Stimulated activated CD8-positive, alpha-beta memory T cell treated with anti-CD3 and anti-CD28 coated beads, Interleukin-15, amount 100 ng/mL, for 24 hours (primary cell): Measurements from ENCODE around the gene DDX60.
"Not testable (repeated sequence)": the region's sequence is repeated elsewhere in the genome, so short reads cannot be mapped to it uniquely, and the experiment has no call there.

ENCODE experiments used
- DNase-seq: peaks from one replicate; pipeline ENCODE4 v3.0.0-alpha.2; 2020; ENCODE audit warnings: low read depth

Gene DDX60

DNA sequence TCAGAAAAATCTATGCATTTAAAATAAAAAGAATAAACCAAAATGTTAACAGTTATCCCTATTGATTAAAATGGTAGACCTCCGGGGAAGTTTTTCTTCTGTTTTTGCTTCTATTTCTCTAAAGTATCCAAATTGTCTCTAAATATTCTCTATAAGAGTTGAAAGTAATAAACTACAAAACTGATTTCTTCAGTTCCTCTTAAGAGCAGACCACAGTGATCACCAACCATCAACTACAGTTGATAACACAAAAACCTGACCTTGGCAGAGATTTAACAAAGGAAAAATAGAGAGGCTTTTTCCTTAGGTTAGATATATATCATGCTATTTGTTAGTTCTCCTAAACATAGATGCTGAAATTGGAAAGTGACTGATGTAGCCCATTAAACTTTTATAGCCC, 27.3 kb downstream of the DDX60 start:
- DNase-seq = no peak

DNA sequence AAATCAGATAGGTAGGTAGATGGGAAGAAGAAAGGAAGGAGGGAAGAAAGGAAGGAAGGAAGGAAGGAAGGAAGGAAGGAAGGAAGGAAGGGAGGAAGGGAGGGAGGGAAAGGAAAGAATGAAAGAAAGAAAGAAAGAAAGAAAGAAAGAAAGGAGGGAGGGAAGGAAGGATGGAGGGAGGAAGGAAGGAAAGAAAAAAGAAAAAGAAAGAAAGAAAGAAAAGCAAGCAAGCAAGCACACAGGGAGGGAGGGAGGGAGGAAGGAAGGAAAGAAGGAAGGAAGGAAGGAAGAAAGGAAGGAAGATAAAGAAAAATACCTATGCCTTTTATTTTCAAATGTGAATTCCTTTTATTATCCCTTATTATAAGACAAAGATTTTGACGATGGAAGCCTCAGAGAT, 32.7 kb downstream of the DDX60 start:
- DNase-seq = not testable (repeated sequence)

DNA sequence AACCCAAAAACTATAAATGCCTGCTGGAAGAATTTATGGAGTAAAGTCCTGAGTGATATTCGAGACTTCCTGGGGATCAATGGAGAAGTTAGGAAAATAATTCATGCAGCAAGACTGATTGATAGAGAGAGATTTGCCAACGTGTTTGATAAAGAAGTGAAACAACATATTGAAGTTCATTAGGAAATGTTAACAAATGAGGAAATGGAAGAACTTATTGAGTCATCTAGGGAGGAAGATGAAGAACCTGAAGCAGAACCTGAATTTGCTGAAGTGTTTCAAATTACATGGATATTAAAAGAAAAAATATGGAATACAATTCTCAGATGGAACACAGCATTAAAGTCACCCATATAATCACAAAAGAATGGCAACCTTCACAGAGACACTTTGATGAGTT, 39.0 kb downstream of the DDX60 start:
- DNase-seq = no peak

DNA sequence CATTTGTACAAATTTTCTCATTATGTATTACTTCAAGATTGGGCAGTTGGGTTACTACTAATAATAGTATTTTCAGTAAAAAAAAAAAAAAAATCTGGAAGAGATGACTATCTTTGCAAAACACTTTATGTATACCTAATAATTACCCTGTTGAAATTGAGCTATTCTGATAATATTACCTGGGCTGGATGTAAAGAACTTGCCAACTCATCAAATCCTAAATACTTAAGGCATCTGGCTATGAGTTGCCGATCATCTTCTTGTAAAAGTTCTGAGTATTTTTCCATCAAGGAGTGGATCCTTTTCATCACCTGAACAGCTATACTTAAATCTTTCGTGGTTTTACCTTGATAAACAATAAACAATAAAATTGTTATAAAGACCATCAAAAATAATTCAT, 42.7 kb downstream of the DDX60 start:
- DNase-seq = no peak

DNA sequence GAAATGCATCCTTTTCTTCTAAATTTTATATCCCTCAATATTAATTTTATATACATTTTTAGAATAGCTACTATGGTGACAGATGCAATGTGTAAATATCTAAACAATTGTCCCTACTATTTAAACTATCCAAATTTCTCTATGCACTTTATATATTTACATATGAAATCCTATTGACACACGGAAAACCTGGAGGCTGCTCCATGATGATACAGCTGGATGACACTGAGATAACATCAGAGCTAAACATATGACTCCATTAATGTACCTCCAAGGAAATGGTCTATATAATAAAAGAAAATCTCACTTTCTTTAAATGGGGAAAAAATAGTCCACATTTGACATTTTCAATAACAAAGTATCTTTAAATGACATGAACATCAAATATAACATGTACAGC, 43.7 kb downstream of the DDX60 start:
- DNase-seq = no peak

DNA sequence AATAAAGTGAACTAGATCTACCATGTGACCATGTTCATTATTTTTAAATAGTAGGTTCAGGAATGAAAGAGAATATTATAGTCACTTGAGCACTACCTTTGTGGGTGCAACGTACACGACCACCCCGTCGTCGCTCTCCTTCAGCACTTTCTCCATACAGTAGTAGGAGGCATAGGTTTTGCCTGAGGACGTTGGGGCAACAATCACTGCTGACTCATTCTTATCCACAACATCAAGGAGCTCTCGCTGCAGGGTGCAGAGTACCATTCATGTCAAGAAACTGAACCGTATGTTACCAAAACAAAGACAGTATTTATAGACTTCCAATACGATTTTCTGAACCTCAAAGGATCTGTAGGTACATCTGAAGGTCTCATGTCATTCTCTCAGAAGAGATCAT, 44.7 kb downstream of the DDX60 start:
- DNase-seq = no peak

DNA sequence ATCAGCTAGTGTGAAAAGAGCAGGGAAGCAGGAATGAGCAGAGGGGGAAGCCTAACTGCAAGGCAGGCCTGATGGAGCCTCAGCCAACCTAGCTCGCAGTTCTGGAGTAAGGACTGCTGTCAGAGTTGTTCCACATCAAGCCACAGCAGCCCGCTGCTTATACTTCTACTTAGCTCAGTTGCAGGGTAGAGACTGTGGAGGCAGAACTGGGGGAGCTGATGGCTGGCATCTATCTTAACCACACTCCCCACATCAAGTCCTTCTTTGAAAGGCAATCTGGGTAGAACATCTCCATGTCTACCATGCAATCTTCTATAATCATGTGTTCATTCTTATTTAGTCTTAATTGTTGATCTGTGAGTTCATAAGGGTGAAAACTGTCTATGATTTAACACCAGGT, 46.1 kb downstream of the DDX60 start:
- no peak for DNase-seq

DNA sequence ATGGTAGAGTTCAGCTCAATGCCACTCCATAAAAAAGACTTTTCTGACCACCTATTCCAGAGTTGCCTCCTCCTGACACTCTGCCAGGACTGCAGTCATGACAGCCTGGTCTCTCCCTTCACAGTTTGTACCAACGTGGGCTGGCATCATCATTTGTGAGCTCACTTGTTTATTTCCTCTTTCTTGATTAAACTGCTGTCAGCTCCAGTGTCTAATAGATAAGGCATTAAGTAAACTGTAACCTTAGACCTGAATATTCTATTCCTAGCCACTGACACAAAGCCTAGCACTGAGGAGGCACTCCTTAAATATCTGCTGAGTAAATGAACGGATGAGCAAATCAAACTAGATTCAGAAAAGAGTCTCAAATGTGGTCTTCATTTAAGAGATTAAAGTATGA, 48.7 kb downstream of the DDX60 start:
- no peak for DNase-seq

DNA sequence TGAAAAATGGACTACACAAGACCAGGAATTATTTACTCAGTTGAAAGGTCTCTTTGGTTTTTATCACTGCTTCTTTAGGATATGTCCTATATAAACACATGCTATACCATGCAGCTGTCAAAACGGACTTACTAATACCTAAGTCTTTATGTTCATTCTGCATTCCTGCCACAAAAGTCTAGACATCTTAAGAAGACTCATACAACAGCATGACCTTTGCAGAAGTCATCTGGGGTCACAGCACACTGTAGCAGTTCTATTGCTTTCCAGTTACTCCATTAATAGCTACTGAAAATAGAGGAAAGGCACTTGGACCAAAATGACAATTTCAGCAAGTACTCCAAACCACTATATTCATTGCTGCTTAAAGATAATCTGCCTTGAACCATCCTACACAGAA, 53.2 kb downstream of the DDX60 start:
- no peak for DNase-seq

DNA sequence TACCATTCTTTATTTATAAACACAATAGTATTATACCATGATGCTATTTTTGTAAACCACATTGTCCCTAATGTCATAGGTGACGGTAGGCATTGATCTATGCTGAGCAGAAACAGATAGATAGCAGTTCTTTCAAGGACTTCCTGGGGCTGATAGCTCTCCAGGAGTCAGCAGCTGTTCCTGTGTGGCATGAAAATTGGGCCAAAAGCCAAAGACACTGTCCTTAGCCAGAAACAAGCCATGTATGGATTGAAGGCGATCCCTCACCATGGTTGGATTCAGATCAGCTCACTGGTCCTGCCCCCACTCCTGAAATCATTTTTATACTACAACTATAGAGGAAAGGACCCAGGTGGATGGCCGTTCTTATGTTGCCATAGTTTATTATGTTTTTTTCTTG, 53.6 kb downstream of the DDX60 start:
- no peak for DNase-seq

DNA sequence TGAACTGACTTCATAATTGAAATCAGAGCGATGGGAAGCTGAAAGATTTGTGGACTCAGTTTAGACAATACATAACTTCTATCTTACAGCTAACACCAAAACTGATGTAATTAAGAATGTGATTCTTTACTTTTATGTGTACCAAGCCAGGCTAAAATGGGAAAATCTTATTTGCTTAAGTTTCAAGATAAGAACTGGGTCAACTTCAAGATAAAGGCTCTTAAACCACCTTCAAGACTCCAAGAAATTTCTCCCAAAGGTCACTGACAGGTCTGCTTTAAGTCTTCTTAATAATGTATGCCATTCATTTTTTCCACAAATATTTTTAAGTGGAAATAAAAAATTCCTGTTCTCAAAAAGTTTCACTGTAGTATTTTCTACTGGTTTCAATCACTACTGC, 55.5 kb downstream of the DDX60 start:
- DNase-seq = no peak

DNA sequence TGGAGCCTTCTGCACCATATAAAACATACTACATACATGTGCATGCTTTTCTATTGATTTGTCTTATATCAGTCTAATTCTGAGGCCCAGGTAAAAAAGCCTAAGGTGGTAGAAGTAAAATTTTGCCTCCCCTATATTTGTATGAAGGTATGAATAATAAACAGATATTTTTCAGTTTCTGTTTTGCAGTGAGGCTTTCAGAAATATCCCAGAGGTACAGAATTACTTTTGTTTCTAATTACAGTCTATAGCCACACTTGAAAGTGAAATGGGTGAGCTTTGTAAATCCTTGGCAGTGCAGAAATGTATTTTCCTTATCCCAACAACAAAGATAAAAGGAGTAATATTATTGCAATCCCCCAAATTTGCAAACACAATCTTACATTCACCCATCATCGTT, 59.5 kb downstream of the DDX60 start:
- no peak for DNase-seq

DNA sequence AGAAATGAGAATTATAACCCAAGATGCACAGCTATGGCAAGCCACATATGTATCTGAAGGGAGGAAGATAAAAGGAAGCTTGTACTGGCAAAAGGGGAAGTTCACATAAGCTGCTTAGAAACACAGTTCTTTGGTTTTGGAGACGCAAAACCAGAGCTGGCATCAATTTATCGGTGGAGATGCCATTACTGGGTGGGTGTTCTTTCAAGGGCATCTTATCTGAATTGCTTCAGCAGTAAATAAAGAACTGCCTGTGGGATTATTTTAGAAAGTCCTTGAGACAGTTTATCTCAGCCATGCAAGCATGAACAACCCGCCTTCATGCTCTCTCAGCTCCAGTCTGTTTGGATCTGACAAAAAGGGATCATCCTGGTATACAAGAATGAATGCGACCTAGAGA, 60.8 kb downstream of the DDX60 start:
- no peak for DNase-seq

DNA sequence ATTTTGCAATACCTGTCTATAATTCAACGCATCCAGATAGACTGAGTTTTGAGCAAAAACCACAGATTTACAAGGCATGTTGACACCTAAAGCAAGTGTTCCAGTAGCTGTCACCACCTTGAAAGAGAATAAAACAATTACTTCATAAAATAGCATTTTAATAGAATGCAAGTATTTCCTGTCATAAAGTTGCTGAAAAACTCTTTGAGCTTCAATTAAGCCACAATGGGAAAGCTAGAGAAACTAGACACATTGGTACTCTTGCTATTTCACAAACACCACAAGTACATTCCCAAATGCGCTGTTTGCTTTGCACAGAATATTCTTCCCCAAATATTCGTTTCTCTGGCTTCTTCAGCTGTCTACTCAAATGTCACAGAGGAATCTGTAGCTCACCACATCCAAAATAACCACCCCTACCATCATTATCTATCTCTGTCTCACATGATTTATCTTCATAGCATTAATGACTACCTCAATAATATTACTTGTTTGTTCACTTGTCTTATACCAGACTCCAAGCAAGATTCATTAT, 70.3 kb downstream of the DDX60 start:
- no peak for DNase-seq

DNA sequence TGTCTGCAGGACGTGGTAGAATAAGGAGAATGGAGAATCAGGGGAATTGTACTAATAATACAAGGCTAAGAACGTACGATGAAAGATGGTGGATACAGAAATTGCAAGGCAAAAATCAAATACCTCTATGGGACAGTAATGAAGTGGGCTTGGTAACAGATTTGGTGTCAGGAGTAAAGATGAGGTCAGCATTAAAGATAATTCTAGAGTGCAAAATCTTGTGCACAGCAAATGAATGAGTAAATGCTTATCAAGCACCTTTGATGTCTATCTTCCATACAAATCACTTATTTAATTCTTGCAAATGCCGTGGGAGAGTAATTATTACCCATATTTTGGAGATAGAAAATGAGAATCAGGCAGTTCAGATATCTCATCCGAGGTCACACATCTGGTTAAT, 70.9 kb downstream of the DDX60 start:
- no peak for DNase-seq

DNA sequence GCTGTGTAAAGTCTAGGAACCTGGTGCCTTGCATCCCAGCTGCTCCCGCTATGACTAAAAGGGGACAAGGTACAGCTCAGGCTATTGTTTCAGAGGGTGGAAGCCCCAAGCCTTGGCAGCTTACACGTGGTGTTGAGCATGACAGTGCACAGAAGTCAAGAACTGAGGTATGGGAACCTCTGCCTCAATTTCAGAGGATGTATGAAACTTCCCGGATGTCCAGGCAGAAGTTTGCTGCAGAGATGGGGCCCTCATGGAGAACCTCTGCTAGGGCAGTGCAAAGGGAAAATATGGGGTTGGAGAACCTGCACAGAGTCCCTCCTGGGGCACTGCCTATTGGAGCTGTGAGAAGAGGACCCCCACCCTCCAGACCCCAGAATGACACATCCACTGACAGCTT, 76.6 kb downstream of the DDX60 start:
- no peak for DNase-seq

DNA sequence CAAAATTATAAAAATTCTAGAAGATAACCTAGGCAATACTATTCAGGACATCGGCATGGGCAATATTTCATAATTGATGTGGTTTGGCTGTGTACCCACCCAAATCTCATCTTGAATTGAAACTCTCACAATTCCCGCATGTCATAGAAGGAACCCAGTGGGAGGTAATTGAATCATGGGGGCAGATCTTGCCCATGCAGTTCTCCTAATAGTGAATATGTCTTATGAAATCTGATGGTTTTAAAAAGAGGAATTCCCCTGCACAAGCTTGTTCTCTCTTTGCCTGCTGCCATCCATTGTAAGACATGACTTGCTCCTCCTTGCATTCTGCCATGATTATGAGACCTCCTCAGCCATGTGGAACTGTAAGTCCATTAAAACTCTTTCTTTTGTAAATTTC, 77.7 kb downstream of the DDX60 start:
- DNase-seq = no peak

DNA sequence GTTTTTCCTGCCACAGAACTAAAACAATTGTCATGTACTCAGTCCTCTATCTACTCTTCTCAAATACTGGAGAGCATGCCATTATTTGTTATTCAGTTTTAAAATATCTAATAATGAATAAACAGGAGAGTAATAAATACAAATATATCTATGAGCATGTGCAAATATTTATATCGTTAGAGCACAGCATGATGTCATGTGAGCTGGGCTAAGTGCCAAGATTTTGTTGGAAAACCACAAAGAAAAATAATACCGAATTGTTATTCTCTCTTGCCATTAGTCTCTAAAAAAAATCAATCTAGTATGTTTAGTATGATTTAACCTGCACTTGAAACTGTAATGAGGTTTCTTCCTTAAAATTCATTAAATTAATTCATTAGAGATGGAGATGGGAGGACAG, 97.3 kb downstream of the DDX60 start:
- DNase-seq = no peak

DNA sequence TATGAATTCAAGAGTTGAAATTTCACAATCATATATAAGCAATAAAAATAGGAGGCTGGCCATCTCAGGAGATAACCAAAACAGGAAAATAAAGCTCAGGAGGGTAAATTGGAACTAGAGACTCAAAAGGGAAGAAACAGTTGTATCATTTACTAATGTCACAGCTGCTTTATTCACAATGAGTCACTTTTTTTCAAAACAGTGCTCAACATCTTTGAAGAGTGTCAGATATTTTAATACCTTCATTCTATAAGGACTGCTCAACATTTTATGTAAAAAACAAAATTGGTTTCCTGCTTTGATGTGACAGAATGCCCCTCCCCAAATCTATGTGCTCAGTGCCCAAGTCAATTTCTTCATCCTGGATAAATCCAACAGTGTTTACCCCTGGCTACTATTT, 97.7 kb downstream of the DDX60 start:
- no peak for DNase-seq

DNA sequence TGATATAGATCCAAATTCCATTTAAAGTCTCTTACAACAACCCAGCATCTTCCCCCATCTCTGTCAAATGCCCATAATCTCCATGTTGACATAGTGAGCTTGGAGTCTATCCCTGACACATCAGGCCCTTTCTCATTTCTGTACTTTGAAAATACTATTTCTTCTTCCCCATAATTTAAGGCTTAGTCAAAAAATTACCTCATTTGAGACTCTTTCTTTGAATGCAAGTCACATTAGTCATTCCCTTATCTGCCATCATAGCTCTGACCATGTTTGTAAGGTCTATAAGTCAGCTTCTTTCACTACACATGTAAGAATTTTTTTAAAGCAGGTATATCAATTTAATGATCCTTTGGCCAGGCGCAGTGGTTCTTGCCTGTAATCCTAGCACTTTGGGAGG, 99.9 kb downstream of the DDX60 start:
- DNase-seq = no peak

DNA sequence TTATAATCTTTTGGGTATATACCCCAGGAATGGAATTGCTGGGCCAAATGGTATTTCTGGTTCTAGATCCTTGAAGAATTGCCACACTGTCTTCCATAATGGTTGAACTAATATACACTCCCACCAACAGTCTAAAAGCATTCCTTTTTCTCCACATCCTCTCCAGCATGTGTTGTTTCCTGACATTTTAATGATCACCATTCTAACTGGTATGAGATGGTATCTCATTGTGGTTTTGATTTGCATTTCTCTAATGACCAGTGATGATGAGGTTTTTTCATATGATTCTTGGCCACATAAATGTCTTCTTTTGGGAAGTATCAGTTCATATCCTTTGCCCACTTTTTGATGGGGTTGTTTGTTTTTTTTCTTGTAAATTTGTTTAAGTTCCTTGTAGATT, 105.0 kb downstream of the DDX60 start:
- DNase-seq = not testable (repeated sequence)

DNA sequence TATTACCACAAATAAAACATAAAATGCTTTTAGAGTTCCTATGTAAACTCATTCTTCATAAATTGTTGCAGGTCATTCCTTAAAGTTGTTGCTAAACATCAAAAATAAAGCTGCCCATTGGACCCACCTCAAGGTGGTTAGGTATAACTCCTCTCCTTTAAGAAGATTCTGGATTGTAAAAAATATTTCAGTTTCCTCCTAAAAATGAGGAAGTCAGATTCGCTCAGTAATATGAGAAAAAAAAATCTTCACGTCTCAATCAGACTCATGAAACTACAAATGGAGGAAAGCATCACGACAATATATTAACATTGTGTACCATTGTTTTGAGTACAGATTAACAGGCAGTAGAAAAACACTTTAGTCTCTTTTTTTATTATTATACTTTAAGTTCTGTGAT, 105.9 kb downstream of the DDX60 start:
- no peak for DNase-seq

DNA sequence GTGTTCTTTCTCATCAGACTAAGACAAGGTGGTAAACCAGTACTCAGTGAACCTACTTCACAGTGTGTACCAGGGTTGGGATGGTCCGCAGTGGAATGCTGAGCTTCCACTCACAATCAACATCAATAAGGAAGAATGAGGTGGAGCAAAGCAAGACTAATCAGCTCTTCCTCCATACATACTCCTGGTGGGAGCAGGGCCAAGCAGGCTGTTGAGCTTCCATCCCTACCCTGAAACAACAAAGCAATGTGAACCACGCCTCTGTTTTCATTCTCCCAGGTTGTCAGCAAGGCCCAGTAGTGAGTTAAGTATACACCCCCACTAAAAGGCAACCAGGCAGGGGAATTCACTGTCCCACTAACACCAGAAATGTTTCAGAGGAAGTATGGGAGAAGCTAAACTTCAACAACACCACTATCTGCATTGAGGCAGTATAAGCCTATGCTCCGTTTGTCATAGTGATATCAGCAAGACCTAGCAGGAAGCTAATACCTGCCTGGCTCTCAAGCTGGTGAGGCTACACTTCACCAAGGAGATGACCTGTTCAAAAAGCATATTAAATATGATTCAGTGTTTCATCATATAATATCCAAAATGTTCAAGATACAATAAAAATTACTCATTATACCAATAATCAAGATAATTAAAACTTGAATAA, 109.5 kb downstream of the DDX60 start:
- no peak for DNase-seq

DNA sequence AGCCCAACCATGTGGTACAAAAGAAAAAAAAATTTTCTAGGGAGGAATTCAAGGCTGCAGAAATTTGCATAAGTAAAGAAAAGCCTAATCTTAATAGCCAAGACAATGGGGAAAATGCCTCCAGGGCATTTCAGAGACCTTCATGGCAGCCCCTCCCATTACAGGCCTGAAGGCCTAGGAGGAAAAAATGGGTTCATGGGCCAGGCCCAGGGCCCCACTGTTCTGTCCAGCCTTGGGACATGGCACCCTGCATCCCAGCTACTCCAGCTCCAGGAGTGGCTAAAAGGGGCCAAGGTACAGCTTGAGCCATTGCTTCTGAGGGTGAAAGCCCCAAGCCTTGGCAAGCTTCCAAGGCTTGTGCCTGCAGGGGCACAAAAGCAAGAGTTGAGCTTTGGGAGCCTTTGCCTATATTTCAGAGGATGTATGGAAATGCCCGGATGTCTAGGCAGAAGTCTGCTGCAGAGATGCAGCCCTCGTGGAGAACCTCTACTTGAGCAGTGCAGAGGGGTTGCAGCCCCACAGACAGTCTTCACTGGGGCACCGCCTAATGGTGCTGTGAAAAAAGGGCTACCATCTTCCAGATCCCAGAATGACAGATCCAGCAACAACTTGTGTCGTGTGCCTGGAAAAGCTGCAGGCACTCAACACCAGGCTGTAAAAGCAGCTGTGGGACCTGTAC, 115.2 kb downstream of the DDX60 start:
- no peak for DNase-seq
